MM.1S (cell line): ENCODE results near the gene ACACB.

ENCODE experiments used
- DNase-seq: peaks from one replicate; pipeline ENCODE4 v3.0.0-alpha.2; 2015
- H2AFZ ChIP-seq: fragments of 300-600 bp; sonication (generic); 2 replicates; pipeline ENCODE4 v1.6.0; 2016; ENCODE audit warnings: antibody characterized with exemption, low read length
- H3F3A ChIP-seq: fragments of 300-600 bp; sonication (generic); 2 replicates; pipeline ENCODE4 v1.6.1; 2016; ENCODE audit warnings: mild to moderate bottlenecking, antibody characterized with exemption, low read length, moderate library complexity, mixed read lengths; ENCODE audit not compliant: insufficient read depth
- H3K27ac ChIP-seq: fragments of 300-600 bp; sonication (generic); 2 replicates; pipeline ENCODE4 v1.5.1; 2016; ENCODE audit warnings: mild to moderate bottlenecking, low read length
- H3K27me3 ChIP-seq: fragments of 300-600 bp; sonication (generic); replicated peaks from 2 replicates; pipeline ENCODE4 v1.6.0; 2016; ENCODE audit warnings: low read length; ENCODE audit not compliant: insufficient read depth
- H3K36me3 ChIP-seq: fragments of 300-600 bp; sonication (generic); replicated peaks from 2 replicates; pipeline ENCODE4 v1.6.1; 2016; ENCODE audit warnings: mild to moderate bottlenecking, low read length, mixed read lengths; ENCODE audit not compliant: insufficient read depth
- H3K4me1 ChIP-seq: fragments of 300-600 bp; sonication (generic); 2 replicates; pipeline ENCODE4 v1.6.1; 2016; ENCODE audit warnings: low read length, mixed read lengths
- H3K4me2 ChIP-seq: fragments of 300-600 bp; sonication (generic); 2 replicates; pipeline ENCODE4 v1.6.0; 2016; ENCODE audit warnings: low read depth, low read length
- H3K4me3 ChIP-seq: fragments of 300-600 bp; sonication (generic); 2 replicates; pipeline ENCODE4 v1.5.1; 2016; ENCODE audit warnings: low read length, mixed read lengths
- H3K79me2 ChIP-seq: fragments of 300-600 bp; sonication (generic); 2 replicates; pipeline ENCODE4 v1.6.1; 2016; ENCODE audit warnings: mixed run types, low read length, mixed read lengths
- H3K9ac ChIP-seq: fragments of 300-600 bp; sonication (generic); 2 replicates; pipeline ENCODE4 v1.6.1; 2016; ENCODE audit warnings: low read length, mixed read lengths
- H3K9me2 ChIP-seq: fragments of 300-600 bp; sonication (generic); replicated peaks from 2 replicates; pipeline ENCODE4 v1.6.1; 2016; ENCODE audit warnings: mild to moderate bottlenecking, low read length, mixed read lengths; ENCODE audit not compliant: insufficient read depth
- H3K9me3 ChIP-seq: fragments of 300-600 bp; sonication (generic); replicated peaks from 2 replicates; pipeline ENCODE4 v1.6.1; 2016; ENCODE audit warnings: mild to moderate bottlenecking, low read length, mixed read lengths; ENCODE audit not compliant: insufficient read depth
- H4K20me1 ChIP-seq: fragments of 300-600 bp; sonication (generic); 2 replicates; pipeline ENCODE4 v1.6.1; 2016; ENCODE audit warnings: mild to moderate bottlenecking, low read length, moderate library complexity, mixed read lengths; ENCODE audit not compliant: insufficient read depth
- EZH2 ChIP-seq: fragments of 300-600 bp; sonication (generic); optimal IDR thresholded peaks from 2 replicates; pipeline ENCODE3; 2017; ENCODE audit warnings: low read depth, mild to moderate bottlenecking, antibody characterized with exemption, low read length, mixed read lengths
- EZH2phosphoT487 ChIP-seq: fragments of 300-600 bp; sonication (generic); IDR thresholded peaks from 2 replicates; pipeline ENCODE4 v1.6.1; 2018; ENCODE audit warnings: antibody characterized with exemption, low read length
- TF ChIP-seq, protein P1 (sequence below): fragments of 300-600 bp; sonication (generic); IDR thresholded peaks from 2 replicates; pipeline ENCODE4 v1.5.1; 2016; ENCODE audit warnings: antibody characterized with exemption, low read length, mixed read lengths

Gene ACACB

DNA sequence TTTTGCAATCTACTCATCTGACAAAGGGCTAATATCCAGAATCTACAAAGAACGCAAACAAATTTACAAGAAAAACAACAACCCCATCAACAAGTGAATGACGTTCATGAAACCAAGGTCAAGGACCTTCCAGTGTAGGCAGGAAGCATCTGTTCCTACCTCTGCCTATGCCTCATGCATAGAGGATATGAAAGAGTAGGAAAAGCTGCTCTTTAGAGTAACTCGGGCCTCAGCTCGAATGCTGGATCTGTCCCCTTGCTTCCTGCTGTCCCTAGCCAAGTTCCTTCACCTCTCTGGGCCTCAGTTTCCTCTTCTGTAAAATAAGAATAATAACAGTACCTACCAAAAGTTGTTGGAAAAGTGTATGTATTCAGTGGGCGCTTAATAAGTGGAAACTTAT, 127.7 kb downstream of the ACACB start:
- Histone ChIP-seq H3K27me3 (no peaks in the 10 kb centered on the region), H3K27ac (no peak overlapping the region), H3K36me3 (no peaks in the 10 kb centered on the region), H3K4me3 (no peak overlapping the region), H3K9me3 (no peaks in the 10 kb centered on the region), H4K20me1 (no peaks in the 10 kb centered on the region), H3F3A (no peaks in the 10 kb centered on the region), H3K9ac (no peak overlapping the region), H3K4me1 (no peaks in the 10 kb centered on the region), H3K4me2 (no peak overlapping the region), H3K79me2 (no peaks in the 10 kb centered on the region), H2AFZ (no peak overlapping the region), H3K9me2 (no peaks in the 10 kb centered on the region)
- DNase-seq = no peak
- no peak for TF ChIP-seq EZH2

DNA sequence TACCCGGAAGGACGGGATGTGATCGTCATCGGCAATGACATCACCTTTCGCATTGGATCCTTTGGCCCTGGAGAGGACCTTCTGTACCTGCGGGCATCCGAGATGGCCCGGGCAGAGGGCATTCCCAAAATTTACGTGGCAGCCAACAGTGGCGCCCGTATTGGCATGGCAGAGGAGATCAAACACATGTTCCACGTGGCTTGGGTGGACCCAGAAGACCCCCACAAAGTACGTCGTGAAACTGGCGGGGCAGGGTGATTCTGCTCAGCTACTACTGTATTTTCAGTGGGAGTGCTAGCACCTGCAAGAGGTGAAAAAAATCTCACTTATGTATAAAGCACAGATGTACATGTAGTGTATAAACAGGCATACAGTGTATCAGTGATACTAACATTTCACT, 129.8 kb downstream of the ACACB start:
- H3K27ac ChIP-seq = no peak overlapping the region
- H3K4me1 ChIP-seq = no peaks in the 10 kb centered on the region
- H3K36me3 ChIP-seq = no peaks in the 10 kb centered on the region
- H3K4me3 ChIP-seq = no peak overlapping the region
- no peaks in the 10 kb centered on the region for H3K9me2 ChIP-seq
- no peak overlapping the region for H3K4me2 ChIP-seq
- H2AFZ ChIP-seq = no peak overlapping the region
- no peaks in the 10 kb centered on the region for H3F3A ChIP-seq
- no peak for TF ChIP-seq EZH2
- TF ChIP-seq EZH2phosphoT487 = no peak
- TF ChIP-seq, protein P1, sequence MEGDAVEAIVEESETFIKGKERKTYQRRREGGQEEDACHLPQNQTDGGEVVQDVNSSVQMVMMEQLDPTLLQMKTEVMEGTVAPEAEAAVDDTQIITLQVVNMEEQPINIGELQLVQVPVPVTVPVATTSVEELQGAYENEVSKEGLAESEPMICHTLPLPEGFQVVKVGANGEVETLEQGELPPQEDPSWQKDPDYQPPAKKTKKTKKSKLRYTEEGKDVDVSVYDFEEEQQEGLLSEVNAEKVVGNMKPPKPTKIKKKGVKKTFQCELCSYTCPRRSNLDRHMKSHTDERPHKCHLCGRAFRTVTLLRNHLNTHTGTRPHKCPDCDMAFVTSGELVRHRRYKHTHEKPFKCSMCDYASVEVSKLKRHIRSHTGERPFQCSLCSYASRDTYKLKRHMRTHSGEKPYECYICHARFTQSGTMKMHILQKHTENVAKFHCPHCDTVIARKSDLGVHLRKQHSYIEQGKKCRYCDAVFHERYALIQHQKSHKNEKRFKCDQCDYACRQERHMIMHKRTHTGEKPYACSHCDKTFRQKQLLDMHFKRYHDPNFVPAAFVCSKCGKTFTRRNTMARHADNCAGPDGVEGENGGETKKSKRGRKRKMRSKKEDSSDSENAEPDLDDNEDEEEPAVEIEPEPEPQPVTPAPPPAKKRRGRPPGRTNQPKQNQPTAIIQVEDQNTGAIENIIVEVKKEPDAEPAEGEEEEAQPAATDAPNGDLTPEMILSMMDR = no peak
- no peaks in the 10 kb centered on the region for H3K79me2 ChIP-seq
- no peaks in the 10 kb centered on the region for H3K9me3 ChIP-seq
- no peak for DNase-seq
- no peaks in the 10 kb centered on the region for H4K20me1 ChIP-seq
- H3K9ac ChIP-seq = no peak overlapping the region
- no peaks in the 10 kb centered on the region for H3K27me3 ChIP-seq

DNA sequence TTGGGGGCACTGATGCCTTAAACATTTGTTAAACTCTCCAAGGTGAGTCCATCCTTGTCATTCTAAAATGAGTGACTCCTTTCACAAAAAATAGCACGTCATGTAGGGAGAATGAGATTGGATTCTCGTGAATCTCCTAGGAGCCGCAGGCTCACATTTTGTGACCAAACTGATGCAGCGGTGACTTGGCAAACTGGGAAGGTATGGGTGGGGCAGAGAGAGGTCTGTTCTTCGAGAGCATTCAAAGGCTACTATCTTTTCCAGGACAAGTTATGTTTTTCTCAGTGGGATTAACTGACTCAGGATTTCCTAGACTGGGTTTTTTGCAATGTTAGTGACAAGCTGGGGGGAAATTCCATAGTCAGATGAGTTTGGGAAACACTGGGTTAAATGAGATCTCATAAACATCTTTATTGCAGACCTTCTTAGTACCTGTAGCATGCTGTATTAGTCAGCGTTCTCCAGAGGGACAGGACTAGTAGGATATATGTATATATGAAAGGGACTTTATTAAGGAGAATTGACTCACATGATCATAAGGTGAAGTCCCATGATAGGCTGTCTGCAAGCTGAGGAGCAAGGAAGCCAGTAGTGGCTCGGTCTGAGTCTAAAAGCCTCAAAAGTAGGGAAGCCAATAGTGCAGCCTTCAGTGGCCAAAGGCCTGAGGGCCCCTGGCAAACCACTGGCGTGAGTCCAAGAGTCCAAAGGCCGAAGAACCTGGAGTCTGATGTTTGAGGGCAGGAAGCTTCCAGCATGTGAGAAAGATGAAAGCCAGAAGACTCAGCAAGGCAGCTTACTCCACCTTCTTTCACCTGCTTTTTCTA, 131.7 kb downstream of the ACACB start:
- Histone ChIP-seq H2AFZ (no peak overlapping the region), H3K4me3 (no peak overlapping the region), H3K9me2 (no peaks in the 10 kb centered on the region), H3K9ac (no peak overlapping the region), H3K4me1 (no peaks in the 10 kb centered on the region), H3K36me3 (no peaks in the 10 kb centered on the region), H4K20me1 (no peaks in the 10 kb centered on the region), H3K9me3 (no peaks in the 10 kb centered on the region), H3K27ac (no peak overlapping the region), H3K27me3 (no peaks in the 10 kb centered on the region), H3F3A (no peaks in the 10 kb centered on the region), H3K79me2 (no peaks in the 10 kb centered on the region), H3K4me2 (no peak overlapping the region)
- no peak for TF ChIP-seq EZH2phosphoT487
- TF ChIP-seq EZH2 = no peak
- TF ChIP-seq, protein P1 = no peak
- no peak for DNase-seq

DNA sequence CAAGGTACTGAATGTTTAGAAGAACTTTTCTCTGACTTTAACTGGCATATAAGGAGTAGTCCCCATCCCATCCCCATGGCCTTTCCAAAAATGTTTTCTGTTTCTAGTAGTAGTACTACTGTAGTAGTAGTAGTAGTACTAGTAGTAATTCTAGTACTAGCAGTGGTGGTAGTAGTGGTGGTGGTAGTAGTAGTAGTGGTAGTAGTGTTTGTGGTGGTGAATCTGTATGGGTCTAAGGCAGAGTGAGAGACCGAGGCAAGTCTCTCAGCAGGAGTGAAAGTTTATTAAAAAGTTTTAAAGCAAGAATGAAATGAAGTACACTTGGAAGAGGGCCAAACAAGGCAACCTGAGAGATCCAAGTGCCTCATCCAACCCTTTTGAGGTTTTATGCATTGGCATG, 134.1 kb downstream of the ACACB start:
- Histone ChIP-seq H3K36me3 (no peaks in the 10 kb centered on the region), H3K27me3 (no peaks in the 10 kb centered on the region), H3K79me2 (no peaks in the 10 kb centered on the region), H3K4me1 (no peaks in the 10 kb centered on the region), H3K9ac (no peak overlapping the region), H3K4me3 (no peak overlapping the region), H4K20me1 (no peaks in the 10 kb centered on the region), H2AFZ (no peak overlapping the region), H3K9me3 (no peaks in the 10 kb centered on the region), H3K4me2 (no peak overlapping the region), H3K9me2 (no peaks in the 10 kb centered on the region), H3K27ac (no peak overlapping the region), H3F3A (no peaks in the 10 kb centered on the region)
- TF ChIP-seq, protein P1 = no peak
- TF ChIP-seq EZH2phosphoT487 = no peak
- no peak for TF ChIP-seq EZH2
- DNase-seq = no peak
